Astrocyte of the spinal cord (primary cell): ENCODE measurements around the gene FRRS1.
A peak's percentile ranks its signal among the peaks of the same experiment; 100 is the strongest.

Source experiments
- DNase-seq: peaks from one replicate; pipeline ENCODE4 v3.0.0; 2011; ENCODE audit warnings: low read depth, low spot score
- H3K4me3 ChIP-seq: 2 replicates; pipeline ENCODE4 v1.5.1; 2011; ENCODE audit warnings: low read depth, mild to moderate bottlenecking, low read length, moderate library complexity
- CTCF ChIP-seq: IDR thresholded peaks from 2 replicates; pipeline ENCODE4 v1.5.1; 2012; ENCODE audit warnings: low read depth, mild to moderate bottlenecking, low read length, inconsistent platforms
- in situ Hi-C: cut with HindIII; loops from 2 replicates; pipeline ENCODE4 v1.10.0; 2017; ENCODE audit warnings: low sequenced_read_pairs

FRRS1 gene

GRCh38 chr1:99662539-99663080, 103.8 kb downstream of the FRRS1 start:
- TF ChIP-seq CTCF: no peak
- DNase-seq: peak; percentile 43
- in situ Hi-C loops: no loop called here
- no peak overlapping the region for H3K4me3 ChIP-seq

- no peak for TF ChIP-seq CTCF
- no peak for DNase-seq
- in situ Hi-C loops: no loop called here
- H3K4me3 ChIP-seq: no peak overlapping the region
Observed at GRCh38 chr1:99661780-99662179, 104.7 kb downstream of the FRRS1 start.

- no peak for DNase-seq
- H3K4me3 ChIP-seq: no peak overlapping the region
- TF ChIP-seq CTCF: no peak
- in situ Hi-C loops: no loop called here
Observed at GRCh38 chr1:99660496-99660895, 105.9 kb downstream of the FRRS1 start.

- peak; percentile 42 for DNase-seq
- H3K4me3 ChIP-seq: no peak overlapping the region
- TF ChIP-seq CTCF: no peak
- in situ Hi-C loops: no loop called here
Observed at GRCh38 chr1:99659755-99660210, 106.7 kb downstream of the FRRS1 start.
